Mesothelial cell of epicardium (in vitro differentiated cells): ENCODE measurements around the gene VPS13C. TPM values are rescaled to one million over a fixed set of nuclear protein-coding genes. Genes with fewer than 3 reads are reported as not detected.

Experiments used
- DNase-seq, 2 experiments: peaks; one replicate each; pipeline ENCODE4 v3.0.0; 2021; ENCODE audit warnings: low spot score in 2 of 2; ENCODE audit not compliant: unreplicated experiment in 2 of 2
- H3K27ac Mint-ChIP-seq: 2 replicates; pipeline ENCODE4 v1.8.0; 2021; ENCODE audit warnings: mixed read lengths
- H3K27me3 Mint-ChIP-seq: 2 replicates; pipeline ENCODE4 v1.8.0; 2021; ENCODE audit warnings: low read depth, mixed read lengths
- H3K36me3 Mint-ChIP-seq: 2 replicates; pipeline ENCODE4 v1.8.0; 2021; ENCODE audit warnings: mixed read lengths
- H3K4me1 Mint-ChIP-seq: 2 replicates; pipeline ENCODE4 v1.8.0; 2021; ENCODE audit warnings: mixed read lengths
- H3K4me3 Mint-ChIP-seq: 2 replicates; pipeline ENCODE4 v1.8.0; 2021; ENCODE audit warnings: mild to moderate bottlenecking, moderate library complexity, mixed read lengths
- H3K9me3 Mint-ChIP-seq: 2 replicates; pipeline ENCODE4 v1.8.0; 2021; ENCODE audit warnings: mixed read lengths
- CTCF ChIP-seq: fragments of 200-600 bp; sonication (generic); IDR thresholded peaks from one replicate; pipeline ENCODE4 v1.5.0; 2021; ENCODE audit warnings: antibody characterized with exemption; ENCODE audit not compliant: unreplicated experiment
- total RNA-seq: library from RNA; stranded (reverse); gene quantifications from 3 replicates; pipeline ENCODE4 v1.2.1, GENCODE V29; 2021

The VPS13C gene
- total RNA-seq, 1 donor from 2014 or later, result 44.7 TPM

- TF ChIP-seq CTCF, result no peak
- Mint-ChIP-seq H3K36me3 (no peaks in the 10 kb centered on the region), H3K4me3 (no peak overlapping the region), H3K27ac (no peak overlapping the region), H3K27me3 (peaks cover 70% of the 10 kb centered on the region), H3K9me3 (no peaks in the 10 kb centered on the region), H3K4me1 (peaks cover 27% of the 10 kb centered on the region)
- DNase-seq, result no peak
Measured at GRCh38 chr15:62063825-62064635, 3.8 kb upstream of the VPS13C start.

- peak overlapping the region; percentile 81 for H3K27ac Mint-ChIP-seq
- TF ChIP-seq CTCF, result no peak
Measured at GRCh38 chr15:62060896-62061280, 641 bp upstream of the VPS13C start.

GRCh38 chr15:62059816-62060112 is 483 bp downstream of the VPS13C start:
- no peaks in the 10 kb centered on the region for H3K9me3 Mint-ChIP-seq
- no peak for DNase-seq
- H3K36me3 Mint-ChIP-seq, result peaks cover 4% of the 10 kb centered on the region
- no peak for TF ChIP-seq CTCF
- H3K27ac Mint-ChIP-seq, result peak overlapping the region; percentile 82
- peak overlapping the region; percentile 89 for H3K4me3 Mint-ChIP-seq
- peaks cover 9% of the 10 kb centered on the region for H3K4me1 Mint-ChIP-seq
- peaks cover 38% of the 10 kb centered on the region for H3K27me3 Mint-ChIP-seq

More at GRCh38 chr15:62060896-62061280, 641 bp upstream of the VPS13C start:
- peak overlapping the region; percentile 89 for H3K4me3 Mint-ChIP-seq
- no peaks in the 10 kb centered on the region for H3K9me3 Mint-ChIP-seq
- peaks cover 46% of the 10 kb centered on the region for H3K27me3 Mint-ChIP-seq
- peaks cover 9% of the 10 kb centered on the region for H3K4me1 Mint-ChIP-seq
- DNase-seq, result no peak
- H3K36me3 Mint-ChIP-seq, result peaks cover 4% of the 10 kb centered on the region

GRCh38 chr15:62059108-62059815 is 985 bp downstream of the VPS13C start:
- no peaks in the 10 kb centered on the region for H3K9me3 Mint-ChIP-seq
- H3K27ac Mint-ChIP-seq, result peak overlapping the region; percentile 82

More at GRCh38 chr15:62059108-62059815, 985 bp downstream of the VPS13C start:
- TF ChIP-seq CTCF, result no peak
- peak overlapping the region; percentile 89 for H3K4me3 Mint-ChIP-seq
- H3K36me3 Mint-ChIP-seq, result peaks cover 4% of the 10 kb centered on the region
- peaks cover 8% of the 10 kb centered on the region for H3K4me1 Mint-ChIP-seq
- H3K27me3 Mint-ChIP-seq, result peaks cover 35% of the 10 kb centered on the region
- DNase-seq, result no peak
